H1 (cell line): ENCODE results near the gene MTTP. TPM values are rescaled to one million over a fixed set of nuclear protein-coding genes. Genes with fewer than 3 reads are reported as not detected.

ENCODE experiments used
- ATF3 ChIP-seq: IDR thresholded peaks from 2 replicates; pipeline ENCODE4 v1.6.1; 2011; ENCODE audit warnings: low read depth, mild to moderate bottlenecking, low read length; ENCODE audit not compliant: insufficient read depth
- BCL11A ChIP-seq, 2 experiments: IDR thresholded peaks; one replicate each; pipeline ENCODE4 v1.6.1; 2011; ENCODE audit warnings: low read depth in 2 of 2, low read length in 2 of 2, mild to moderate bottlenecking in 2 of 2
- CBX5 ChIP-seq: fragments of 300-800, 300-1000 bp; sonication (generic); IDR thresholded peaks from 2 replicates; pipeline ENCODE4 v1.7.1; 2016; ENCODE audit warnings: antibody characterized with exemption, low read length, low read depth
- FOSL1 ChIP-seq: IDR thresholded peaks from 2 replicates; pipeline ENCODE4 v1.6.1; 2011; ENCODE audit warnings: mild to moderate bottlenecking, low read depth, low read length, moderate library complexity; ENCODE audit not compliant: insufficient read depth
- GABPA ChIP-seq: IDR thresholded peaks from 2 replicates; pipeline ENCODE4 v1.6.1; 2011; ENCODE audit warnings: mild to moderate bottlenecking, low read length, moderate library complexity, borderline replicate concordance; ENCODE audit not compliant: insufficient read depth
- JUN ChIP-seq: IDR thresholded peaks from 2 replicates; pipeline ENCODE4 v1.6.1; 2011; ENCODE audit warnings: low read depth, mild to moderate bottlenecking, improper control_type of control experiment, low read length
- KDM4A ChIP-seq: IDR thresholded peaks from one replicate; pipeline ENCODE4 v1.7.1; 2012; ENCODE audit warnings: low read depth, mild to moderate bottlenecking, moderate library complexity, low read length, inconsistent platforms; ENCODE audit not compliant: severe bottlenecking
- NRF1 ChIP-seq: IDR thresholded peaks from 2 replicates; pipeline ENCODE4 v1.6.1; 2011; ENCODE audit warnings: mild to moderate bottlenecking, low read depth, low read length, improper control_type of control experiment
- PHF8 ChIP-seq: fragments of 200-600 bp; sonication (generic); conservative IDR thresholded peaks from 2 replicates; pipeline ENCODE4 v1.7.1; 2012; ENCODE audit warnings: low read depth, mild to moderate bottlenecking, inconsistent platforms, low read length, moderate library complexity
- POLR2AphosphoS5 ChIP-seq: IDR thresholded peaks from 2 replicates; pipeline ENCODE4 v1.6.1; 2011; ENCODE audit warnings: low read depth, low read length
- POU5F1 ChIP-seq: IDR thresholded peaks from 2 replicates; pipeline ENCODE4 v1.6.1; 2011; ENCODE audit warnings: low read depth, mild to moderate bottlenecking, low read length, moderate library complexity
- polyA plus RNA-seq, 7 experiments: library from polyadenylated mRNA; depleted of rRNA in 3 of 7; stranded (reverse) in 5 of 7; unstranded in 2 of 7; fragments of >200 nt in 5 of 7; fragments of 200-250 nt in 2 of 7; gene quantifications; 1 replicate in 5 of 7; 2 replicates in 1 of 7; 4 replicates in 1 of 7; pipeline versions ENCODE4 v1.2.1 to v1.2.3, GENCODE V29; 2011 to 2013; ENCODE audit warnings: missing spikeins in 2 of 7, mixed read lengths in 2 of 7
- total RNA-seq: library from RNA; stranded (reverse); fragmentation: NEBNext Ultra II Directional; extraction: Animal tissue kit (Norgen Biotek cat#: 25700); gene quantifications from 2 replicates; pipeline ENCODE4 v1.2.1, GENCODE V29; 2021

The MTTP gene
- total and polyA plus RNA-seq, 2 of the 8 experiments (the other 6 are each of a cell fraction or from before 2014, with no cell fraction given), result 0.12 to 0.26 TPM

- peak; percentile 74 for TF ChIP-seq POLR2AphosphoS5
- 0 out of 2 replicates have a peak, but pooled peaks have one; percentile 59 for TF ChIP-seq GABPA
- TF ChIP-seq FOSL1, result no peak
- TF ChIP-seq PHF8, result peak; percentile 77; the same call in 1 of the 2 replicates
- no peak for TF ChIP-seq NRF1
- no peak for TF ChIP-seq BCL11A (IDR thresholded peaks at IDR 0.05; ENCODE audit: low read depth in 2 of 2, low read length in 2 of 2)
- TF ChIP-seq JUN, result no peak
- TF ChIP-seq POU5F1, result no peak
- no peak for TF ChIP-seq CBX5
- peak; percentile 91 for TF ChIP-seq KDM4A
- TF ChIP-seq ATF3, result peak; percentile 70; the same call in 1 of the 2 replicates
- TF ChIP-seq, all 59 proteins: peak for 21
Observed at GRCh38 chr4:99563310-99564186, 11.1 kb upstream of the MTTP start, which contains the start of gene TRMT10A (continued).
